ENCODE results near the gene STMN3. TPM values are rescaled to one million over a fixed set of nuclear protein-coding genes. Genes with fewer than 3 reads are reported as not detected.

STMN3 gene
- total RNA-seq: 5.3 and 5.5 TPM in 2 replicates

GRCh38 chr20:63653041-63653973 is at the start of gene STMN3:
STMN3 (minus strand) TSS chr20:63653424; CDS start chr20:63653345, 79 bp downstream.
- peaks cover 19% of the 10 kb centered on the region for H3K27me3 Mint-ChIP-seq (ENCODE audit: insufficient read depth)
- intact Hi-C loops (cut with micrococcal nuclease): no loop called here
- peaks cover 23% of the 10 kb centered on the region for H3K4me1 Mint-ChIP-seq (ENCODE audit: low read depth)
- peak; percentile 70 for DNase-seq (ENCODE audit: low spot score)
- H3K36me3 Mint-ChIP-seq (ENCODE audit: low read depth): no peaks in the 10 kb centered on the region
- H3K27ac Mint-ChIP-seq: no peak within 1 kb of the TSS
- no peaks in the 10 kb centered on the region for H3K9me3 Mint-ChIP-seq
- peak within 1 kb of the TSS; percentile 66 for H3K4me3 Mint-ChIP-seq

- H3K27ac Mint-ChIP-seq: no peak overlapping the region
- H3K4me1 Mint-ChIP-seq (ENCODE audit: low read depth): peaks cover 8% of the 10 kb centered on the region
- no peak overlapping the region for H3K4me3 Mint-ChIP-seq
- no peaks in the 10 kb centered on the region for H3K27me3 Mint-ChIP-seq (ENCODE audit: insufficient read depth)
- no peak for DNase-seq (ENCODE audit: low spot score)
- peaks cover 10% of the 10 kb centered on the region for H3K36me3 Mint-ChIP-seq (ENCODE audit: low read depth)
- intact Hi-C loops (cut with micrococcal nuclease): no loop called here
- H3K9me3 Mint-ChIP-seq: no peaks in the 10 kb centered on the region
Observed at GRCh38 chr20:63702036-63702665, 48.9 kb upstream of the STMN3 start.

- intact Hi-C loops (cut with micrococcal nuclease): no loop called here
- no peak for DNase-seq (ENCODE audit: low spot score)
- Mint-ChIP-seq H3K4me3 (no peak overlapping the region), H3K4me1 (ENCODE audit: low read depth) (peaks cover 3% of the 10 kb centered on the region), H3K27ac (no peak overlapping the region), H3K36me3 (ENCODE audit: low read depth) (peaks cover 5% of the 10 kb centered on the region), H3K27me3 (ENCODE audit: insufficient read depth) (no peaks in the 10 kb centered on the region), H3K9me3 (no peaks in the 10 kb centered on the region)
Observed at GRCh38 chr20:63701329-63702035, 48.3 kb upstream of the STMN3 start.

- Mint-ChIP-seq H3K4me1 (ENCODE audit: low read depth) (no peaks in the 10 kb centered on the region), H3K27ac (no peak overlapping the region), H3K4me3 (no peak overlapping the region), H3K36me3 (ENCODE audit: low read depth) (peaks cover 6% of the 10 kb centered on the region), H3K27me3 (ENCODE audit: insufficient read depth) (no peaks in the 10 kb centered on the region), H3K9me3 (no peaks in the 10 kb centered on the region)
- no peak for DNase-seq (ENCODE audit: low spot score)
- intact Hi-C loops (cut with micrococcal nuclease): no loop called here
Observed at GRCh38 chr20:63701051-63701328, 47.8 kb upstream of the STMN3 start.

GRCh38 chr20:63700199-63701050 is 47.2 kb upstream of the STMN3 start:
- no peak overlapping the region for H3K27ac Mint-ChIP-seq
- no peaks in the 10 kb centered on the region for H3K4me1 Mint-ChIP-seq (ENCODE audit: low read depth)
- H3K27me3 Mint-ChIP-seq (ENCODE audit: insufficient read depth): no peaks in the 10 kb centered on the region
- no peaks in the 10 kb centered on the region for H3K9me3 Mint-ChIP-seq
- intact Hi-C loops (cut with micrococcal nuclease): no loop called here
- no peak overlapping the region for H3K4me3 Mint-ChIP-seq
- DNase-seq (ENCODE audit: low spot score): no peak
- peaks cover 5% of the 10 kb centered on the region for H3K36me3 Mint-ChIP-seq (ENCODE audit: low read depth)

GRCh38 chr20:63699466-63700198 is 46.4 kb upstream of the STMN3 start:
- H3K36me3 Mint-ChIP-seq (ENCODE audit: low read depth): peaks cover 2% of the 10 kb centered on the region

GRCh38 chr20:63698739-63699465 is 45.7 kb upstream of the STMN3 start:
- no peaks in the 10 kb centered on the region for H3K27me3 Mint-ChIP-seq (ENCODE audit: insufficient read depth)
- no peak overlapping the region for H3K4me3 Mint-ChIP-seq
- peak overlapping the region; percentile 40 for H3K27ac Mint-ChIP-seq
- intact Hi-C loops (cut with micrococcal nuclease): no loop called here
- peaks cover 2% of the 10 kb centered on the region for H3K36me3 Mint-ChIP-seq (ENCODE audit: low read depth)
- DNase-seq (ENCODE audit: low spot score): no peak
- no peaks in the 10 kb centered on the region for H3K9me3 Mint-ChIP-seq
- no peaks in the 10 kb centered on the region for H3K4me1 Mint-ChIP-seq (ENCODE audit: low read depth)

More at GRCh38 chr20:63699466-63700198, 46.4 kb upstream of the STMN3 start:
- H3K4me1 Mint-ChIP-seq (ENCODE audit: low read depth): no peaks in the 10 kb centered on the region
- intact Hi-C loops (cut with micrococcal nuclease): no loop called here
- no peak overlapping the region for H3K4me3 Mint-ChIP-seq
- H3K27me3 Mint-ChIP-seq (ENCODE audit: insufficient read depth): no peaks in the 10 kb centered on the region
- H3K9me3 Mint-ChIP-seq: no peaks in the 10 kb centered on the region
- DNase-seq (ENCODE audit: low spot score): no peak
- H3K27ac Mint-ChIP-seq: no peak overlapping the region

- intact Hi-C loops (cut with micrococcal nuclease): no loop called here
- Mint-ChIP-seq H3K4me1 (ENCODE audit: low read depth) (no peaks in the 10 kb centered on the region), H3K27ac (no peak overlapping the region), H3K27me3 (ENCODE audit: insufficient read depth) (peaks cover 2% of the 10 kb centered on the region), H3K9me3 (no peaks in the 10 kb centered on the region), H3K36me3 (ENCODE audit: low read depth) (peaks cover 5% of the 10 kb centered on the region), H3K4me3 (no peak overlapping the region)
- DNase-seq (ENCODE audit: low spot score): no peak
Observed at GRCh38 chr20:63697868-63698545, 44.8 kb upstream of the STMN3 start.

- peaks cover 5% of the 10 kb centered on the region for H3K36me3 Mint-ChIP-seq (ENCODE audit: low read depth)
- peaks cover 2% of the 10 kb centered on the region for H3K27me3 Mint-ChIP-seq (ENCODE audit: insufficient read depth)
- H3K27ac Mint-ChIP-seq: no peak overlapping the region
- H3K4me1 Mint-ChIP-seq (ENCODE audit: low read depth): no peaks in the 10 kb centered on the region
- no peak overlapping the region for H3K4me3 Mint-ChIP-seq
- DNase-seq (ENCODE audit: low spot score): no peak
- intact Hi-C loops (cut with micrococcal nuclease): no loop called here
- H3K9me3 Mint-ChIP-seq: no peaks in the 10 kb centered on the region
Observed at GRCh38 chr20:63697357-63697867, 44.2 kb upstream of the STMN3 start.

GRCh38 chr20:63696628-63697356 is 43.6 kb upstream of the STMN3 start, which contains the start of gene TNFRSF6B:
TNFRSF6B (plus strand) TSS chr20:63696652; CDS start chr20:63696768, 116 bp downstream.
- peaks cover 2% of the 10 kb centered on the region for H3K27me3 Mint-ChIP-seq (ENCODE audit: insufficient read depth)
- no peak within 1 kb of the TSS for H3K27ac Mint-ChIP-seq
- no peaks in the 10 kb centered on the region for H3K9me3 Mint-ChIP-seq
- DNase-seq (ENCODE audit: low spot score): no peak
- peaks cover 5% of the 10 kb centered on the region for H3K36me3 Mint-ChIP-seq (ENCODE audit: low read depth)
- intact Hi-C loops (cut with micrococcal nuclease): no loop called here
- no peaks in the 10 kb centered on the region for H3K4me1 Mint-ChIP-seq (ENCODE audit: low read depth)
- H3K4me3 Mint-ChIP-seq: no peak within 1 kb of the TSS

All from activated T-helper 1 cell treated with anti-CD3 and anti-CD28 coated beads, Interleukin-12 subunit alpha, Interleukin-12 subunit beta, Interleukin-2, Interleukin-4 antibody, amounts not matched to agents 30 ng/mL and 10 ng/mL and 1 ng/mL, durations not matched to agents 14 hours and 24 hours and 36 hours (primary cell).